CD4-positive, alpha-beta T cell treated with Interleukin-21 for 1 hour (primary cell): ENCODE measurements around the gene SYNRG.
A peak's percentile ranks its signal among the peaks of the same experiment; 100 is the strongest.
"Not testable (repeated sequence)": the region's sequence is repeated elsewhere in the genome, so short reads cannot be mapped to it uniquely, and the experiment has no call there.

Source experiments
- DNase-seq: peaks from one replicate; pipeline ENCODE4 v3.0.0-alpha.2; 2020

The SYNRG gene

GRCh38 chr17:37609170-37610040 lies at the start of gene SYNRG:
SYNRG (minus strand) TSS chr17:37609418; CDS start chr17:37609355, 63 bp downstream.
- DNase-seq, result peak; percentile 96

- DNase-seq, result no peak
Observed at GRCh38 chr17:37657202-37657601, 48.0 kb upstream of the SYNRG start.

- DNase-seq, result no peak
Observed at GRCh38 chr17:37651849-37652248, 42.6 kb upstream of the SYNRG start.

- no peak for DNase-seq
Observed at GRCh38 chr17:37650419-37651003, 41.3 kb upstream of the SYNRG start.

- DNase-seq, result no peak
Observed at GRCh38 chr17:37648555-37648954, 39.3 kb upstream of the SYNRG start.

GRCh38 chr17:37647856-37648255 lies 38.6 kb upstream of the SYNRG start:
- DNase-seq, result no peak

- no peak for DNase-seq
Observed at GRCh38 chr17:37643869-37644268, 34.7 kb upstream of the SYNRG start.

- DNase-seq, result peak; percentile 94
Observed at GRCh38 chr17:37643118-37643766, 34.0 kb upstream of the SYNRG start, which contains the start of gene DDX52. DDX52 (minus strand) TSS chr17:37643446; CDS start chr17:37643420, 26 bp downstream.

GRCh38 chr17:37642681-37643080 lies 33.5 kb upstream of the SYNRG start:
- peak; percentile 16 for DNase-seq

- DNase-seq, result no peak
Observed at GRCh38 chr17:37640015-37640414, 30.8 kb upstream of the SYNRG start.

GRCh38 chr17:37637956-37638355 lies 28.7 kb upstream of the SYNRG start:
- no peak for DNase-seq

GRCh38 chr17:37616430-37616829 lies 7.2 kb upstream of the SYNRG start:
- not testable (repeated sequence) for DNase-seq

GRCh38 chr17:37614823-37615222 lies 5.6 kb upstream of the SYNRG start:
- DNase-seq, result no peak

GRCh38 chr17:37614391-37614790 lies 5.2 kb upstream of the SYNRG start:
- no peak for DNase-seq

- DNase-seq, result no peak
Observed at GRCh38 chr17:37610971-37611370, 1.8 kb upstream of the SYNRG start.

GRCh38 chr17:37610041-37610420 lies 813 bp upstream of the SYNRG start:
- not testable (repeated sequence) for DNase-seq

GRCh38 chr17:37608351-37609169 lies 658 bp downstream of the SYNRG start:
- peak; percentile 28 for DNase-seq

GRCh38 chr17:37607637-37608331 lies 1.4 kb downstream of the SYNRG start:
- DNase-seq, result peak; percentile 60

- peak; percentile 69 for DNase-seq
Observed at GRCh38 chr17:37605813-37606505, 3.3 kb downstream of the SYNRG start.

GRCh38 chr17:37605081-37605480 lies 4.1 kb downstream of the SYNRG start:
- no peak for DNase-seq

GRCh38 chr17:37604556-37604955 lies 4.7 kb downstream of the SYNRG start:
- no peak for DNase-seq

GRCh38 chr17:37598145-37598544 lies 11.1 kb downstream of the SYNRG start:
- no peak for DNase-seq
